ENCODE data around the gene MAGEL2.
"Not testable (repeated sequence)": the region's sequence is repeated elsewhere in the genome, so short reads cannot be mapped to it uniquely, and the experiment has no call there.

MAGEL2 gene

GRCh38 chr15:23606226-23606625, 41.4 kb downstream of the MAGEL2 start:
- DNase-seq (ENCODE audit: low read depth), result no peak

GRCh38 chr15:23602124-23602523, 45.5 kb downstream of the MAGEL2 start:
- no peak for DNase-seq (ENCODE audit: low read depth)

GRCh38 chr15:23599053-23599452, 48.6 kb downstream of the MAGEL2 start:
- DNase-seq (ENCODE audit: low read depth), result no peak

- DNase-seq (ENCODE audit: low read depth), result not testable (repeated sequence)
These were observed 50.4 kb downstream of the MAGEL2 start for GRCh38 chr15:23597278-23597677.

GRCh38 chr15:23596736-23597135, 50.9 kb downstream of the MAGEL2 start:
- DNase-seq (ENCODE audit: low read depth), result no peak

GRCh38 chr15:23595368-23595767, 52.3 kb downstream of the MAGEL2 start:
- DNase-seq (ENCODE audit: low read depth), result no peak

- DNase-seq (ENCODE audit: low read depth), result no peak
These were observed 53.4 kb downstream of the MAGEL2 start for GRCh38 chr15:23594252-23594770.

All from fibroblast of the conjunctiva (primary cell).